AG08395 (cell line): ENCODE results near the gene MTUS2.
"Not testable (repeated sequence)": the region's sequence is repeated elsewhere in the genome, so short reads cannot be mapped to it uniquely, and the experiment has no call there.

Source experiments
- DNase-seq: peaks from one replicate; pipeline ENCODE4 v3.0.0; 2012; ENCODE audit warnings: mixed read lengths, low spot score

The MTUS2 gene

GRCh38 chr13:28958441-28958840, 138.3 kb downstream of the MTUS2 start:
- no peak for DNase-seq

DNA sequence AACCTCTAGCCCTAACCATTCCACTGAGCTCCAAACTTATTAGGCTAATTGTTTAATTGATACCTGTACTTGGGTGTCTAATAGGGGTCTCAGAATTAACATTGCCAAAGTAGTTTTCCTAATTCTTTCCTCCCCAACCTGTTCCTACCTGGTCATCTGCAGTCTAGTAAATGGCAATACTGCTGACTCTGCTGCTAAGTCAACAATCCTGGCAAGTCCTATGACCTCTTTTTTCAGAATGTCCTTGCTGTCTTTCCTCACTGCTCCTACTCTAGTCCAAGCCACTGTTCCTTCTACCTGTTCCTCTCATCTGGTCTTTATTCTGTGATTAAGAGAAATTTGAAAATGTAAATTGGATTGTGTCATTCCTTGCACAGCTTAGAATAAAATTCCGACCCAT, 143.9 kb downstream of the MTUS2 start:
- DNase-seq = no peak

GRCh38 chr13:28964803-28965202, 144.7 kb downstream of the MTUS2 start:
- DNase-seq = no peak

- DNase-seq = no peak
Measured at GRCh38 chr13:28967029-28967915, 147.1 kb downstream of the MTUS2 start.

DNA sequence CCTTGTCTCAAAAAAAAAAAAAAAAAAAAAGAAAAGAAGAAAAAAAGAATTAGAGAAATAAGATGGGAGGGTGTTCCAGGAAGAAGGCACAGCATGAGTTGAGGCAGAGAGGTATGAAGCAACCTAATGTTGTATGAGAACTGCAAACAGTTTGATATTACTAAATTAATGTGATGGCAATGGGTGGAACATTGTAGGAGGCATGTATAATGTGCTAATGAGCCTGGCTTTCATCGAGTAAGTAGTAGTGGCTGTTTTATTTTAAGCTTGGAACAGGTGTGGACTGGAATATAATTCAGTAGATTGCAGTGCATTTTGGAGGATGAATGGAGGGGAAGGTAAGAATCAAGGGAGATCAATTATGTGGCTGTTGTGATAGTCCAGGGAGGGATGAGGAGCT, 156.1 kb downstream of the MTUS2 start:
- DNase-seq = no peak

DNA sequence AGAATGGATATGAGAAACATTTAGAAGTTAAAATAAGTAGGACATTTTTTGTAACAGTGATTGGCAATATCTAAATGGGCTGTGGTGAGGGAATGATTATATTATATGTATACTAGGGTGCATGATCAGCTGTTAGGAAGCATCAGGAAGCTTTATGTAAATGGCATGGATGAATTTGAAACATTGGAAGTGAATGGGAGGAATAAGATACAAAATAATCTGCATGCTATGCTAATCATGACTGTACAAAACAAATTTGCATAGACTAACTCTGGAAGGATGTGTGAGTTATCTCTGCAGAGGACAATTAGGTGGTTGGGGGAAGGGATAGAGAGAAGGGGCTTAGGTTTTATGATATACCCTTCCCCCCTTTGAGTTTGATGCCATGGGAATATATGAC, 156.5 kb downstream of the MTUS2 start:
- no peak for DNase-seq

GRCh38 chr13:28978574-28978973, 158.4 kb downstream of the MTUS2 start:
- no peak for DNase-seq

- DNase-seq = no peak
Measured at GRCh38 chr13:28981530-28981929, 161.4 kb downstream of the MTUS2 start.

GRCh38 chr13:28983641-28984040, 163.5 kb downstream of the MTUS2 start:
- no peak for DNase-seq

GRCh38 chr13:28984326-28984725, 164.2 kb downstream of the MTUS2 start:
- DNase-seq = no peak

- DNase-seq = no peak
Measured at GRCh38 chr13:28984825-28985224, 164.7 kb downstream of the MTUS2 start.

- DNase-seq = not testable (repeated sequence)
Measured at GRCh38 chr13:28990378-28990777, 170.2 kb downstream of the MTUS2 start.

DNA sequence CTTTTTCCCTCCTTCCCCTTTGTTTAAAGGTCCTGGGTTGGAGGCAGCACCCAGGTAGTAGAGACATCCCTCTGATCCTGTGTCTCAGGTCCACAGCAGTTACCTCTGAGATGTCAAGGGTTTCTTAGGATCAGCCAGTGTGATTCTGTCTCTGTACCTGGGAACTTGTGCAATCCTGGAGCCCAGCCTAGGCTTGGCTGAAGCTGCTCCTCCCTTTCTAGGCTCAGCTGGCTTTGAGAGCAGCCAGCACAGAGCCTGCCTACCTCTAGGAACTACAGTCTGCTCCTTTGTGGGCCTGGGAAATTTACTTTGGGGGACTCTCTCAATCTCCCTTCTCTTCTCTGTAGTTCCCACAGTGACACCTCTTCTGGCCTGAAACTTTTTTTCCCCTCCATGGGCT, 171.6 kb downstream of the MTUS2 start:
- DNase-seq = no peak

DNA sequence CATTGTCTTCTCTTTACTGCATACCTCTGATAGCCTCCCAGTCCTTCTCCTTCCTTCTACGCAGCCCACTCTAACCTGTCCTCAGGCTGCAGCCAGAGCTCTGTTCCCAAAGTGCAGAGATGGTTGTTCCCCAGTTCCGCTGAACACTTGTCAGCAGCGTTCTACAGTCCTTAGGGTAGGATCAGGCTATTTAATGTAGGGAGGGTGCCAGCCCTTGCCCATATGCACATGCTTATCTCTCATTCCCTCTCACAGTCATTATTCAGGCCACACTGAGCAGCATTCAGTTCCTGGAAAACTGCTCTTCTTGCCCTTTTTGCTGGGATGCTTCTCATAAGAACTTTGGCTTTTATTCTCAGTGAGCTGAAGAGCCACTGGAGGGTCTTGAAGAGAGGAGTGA, 180.7 kb downstream of the MTUS2 start:
- no peak for DNase-seq

DNA sequence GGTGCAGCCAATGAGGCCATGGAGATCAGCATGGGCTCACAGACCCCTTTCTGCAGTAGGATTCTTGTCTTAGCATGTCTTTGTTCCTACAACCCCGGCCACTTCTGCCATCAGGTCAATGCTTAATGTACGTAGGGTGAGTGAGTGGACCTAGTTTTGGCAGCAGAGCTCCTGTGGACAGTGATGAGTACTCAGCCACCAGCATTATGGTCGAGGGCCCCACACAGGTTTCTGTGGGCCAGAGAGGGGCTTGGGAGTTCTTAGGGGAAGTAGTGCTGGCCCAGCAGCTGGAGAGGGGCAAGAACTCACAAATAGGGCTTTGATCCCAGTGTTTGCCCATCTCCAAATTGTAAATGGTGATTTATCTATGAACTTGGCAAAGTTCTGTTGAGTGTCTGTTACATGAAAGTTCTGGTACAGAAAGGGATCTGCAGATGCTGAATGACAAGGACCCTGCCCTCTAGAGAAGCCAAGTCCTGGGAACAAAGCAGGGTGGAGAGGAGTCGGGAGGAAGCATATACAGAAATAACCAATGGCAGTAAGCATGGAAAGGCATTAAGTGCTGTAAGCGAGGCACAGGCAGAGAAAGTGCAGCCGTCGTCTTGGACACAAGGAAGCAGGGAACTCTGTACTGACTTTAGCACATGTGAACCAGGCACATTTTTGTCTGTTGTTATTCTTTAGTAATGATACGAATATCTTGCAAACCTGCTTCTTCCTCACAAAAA, 185.1 kb downstream of the MTUS2 start:
- DNase-seq = no peak

DNA sequence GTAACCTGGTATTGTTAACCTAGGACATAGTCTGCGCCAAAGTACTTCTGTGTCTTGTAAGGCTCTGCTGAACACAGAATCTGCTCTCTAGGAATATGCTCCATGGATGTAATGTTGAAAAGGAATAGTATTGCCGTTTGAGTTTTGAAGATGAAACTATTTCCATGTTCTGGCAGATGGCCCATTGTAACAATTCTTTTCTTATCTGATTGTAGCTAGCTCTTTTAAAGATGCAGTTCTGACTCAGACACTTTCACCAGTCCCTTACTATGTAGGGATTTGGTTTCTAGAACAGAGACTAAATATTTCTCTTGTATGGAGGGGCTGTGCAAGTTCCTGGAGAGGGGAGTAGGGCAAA, 185.6 kb downstream of the MTUS2 start:
- no peak for DNase-seq

- no peak for DNase-seq
Measured at GRCh38 chr13:29006359-29006850, 186.3 kb downstream of the MTUS2 start.

DNA sequence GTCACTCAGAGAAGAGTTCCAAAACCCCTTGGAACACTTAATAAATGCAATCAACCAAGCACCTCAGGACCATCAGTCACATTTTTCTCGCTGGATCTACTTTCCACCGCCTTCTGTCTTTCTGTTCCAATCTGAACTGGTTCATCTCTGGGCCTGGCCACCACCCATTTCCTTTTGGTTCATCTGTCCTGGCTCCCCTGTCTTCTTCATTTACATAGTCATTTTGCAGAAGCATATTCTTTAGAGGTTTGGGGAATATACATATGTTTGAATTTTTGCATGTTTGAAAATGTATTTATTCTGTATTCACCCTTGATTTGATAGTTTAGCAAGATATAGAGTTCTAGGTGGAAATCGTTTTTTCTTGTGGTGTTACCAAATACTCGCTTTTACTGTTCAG, 188.2 kb downstream of the MTUS2 start:
- no peak for DNase-seq

DNA sequence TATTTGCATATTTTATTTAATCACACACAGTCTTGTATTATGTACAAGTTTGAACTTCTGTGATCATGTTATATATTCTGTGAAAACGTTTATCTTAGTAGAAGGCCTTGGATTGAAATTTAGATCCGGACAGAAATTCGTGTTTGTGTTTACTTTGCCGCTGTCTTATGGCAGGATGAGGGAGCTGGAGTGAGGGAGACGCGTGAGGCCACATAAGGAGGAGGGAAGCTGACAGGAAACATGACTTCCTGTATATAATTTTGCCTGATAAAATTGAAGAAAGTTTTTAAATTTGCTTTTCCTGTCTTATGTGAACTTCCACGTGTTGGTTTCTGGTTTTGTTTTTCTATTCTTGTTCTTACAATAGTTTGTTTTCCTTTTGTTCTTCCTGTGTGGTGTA, 200.2 kb downstream of the MTUS2 start:
- no peak for DNase-seq

- no peak for DNase-seq
Measured at GRCh38 chr13:29021311-29021710, 201.2 kb downstream of the MTUS2 start.

- no peak for DNase-seq
Measured at GRCh38 chr13:29021717-29022116, 201.6 kb downstream of the MTUS2 start.

DNA sequence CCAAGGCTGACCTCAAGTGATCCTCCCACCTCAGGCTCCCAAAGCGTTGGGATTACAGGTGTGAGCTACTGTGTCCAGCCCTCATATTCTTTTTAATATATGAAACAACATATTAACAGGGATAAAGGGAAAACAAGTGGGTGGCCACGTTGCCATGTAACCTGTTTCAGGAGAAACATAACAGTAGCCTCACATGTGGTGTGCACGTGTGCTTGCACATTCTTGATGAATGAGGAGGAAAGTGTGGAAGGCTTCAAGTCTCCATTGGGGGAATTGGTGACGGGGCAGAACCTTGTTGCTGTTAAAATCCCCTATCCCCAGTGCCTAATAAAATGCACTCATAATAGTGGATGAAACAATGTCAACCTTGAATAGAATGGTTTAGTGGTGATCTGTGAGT, 202.3 kb downstream of the MTUS2 start:
- no peak for DNase-seq

- no peak for DNase-seq
Measured at GRCh38 chr13:29022968-29023367, 202.8 kb downstream of the MTUS2 start.
